HEK293 (cell line): ENCODE measurements around the gene CYP39A1.

ENCODE experiments used
- CTCF ChIA-PET: fragments of 350-600 bp; formaldehyde crosslinking; extraction: SDS; loops from one replicate; lab custom pipeline; 2021; ENCODE audit warnings: antibody characterized with exemption; lab: Yijun Ruan, JAX
- POLR2A ChIA-PET: fragments of 300-600 bp; formaldehyde crosslinking; extraction: SDS; loops from one replicate; lab custom pipeline; 2020; ENCODE audit warnings: antibody characterized with exemption, inconsistent platforms; lab: Yijun Ruan, JAX
- H3K27ac ChIP-seq: fragments of 200-500 bp; sonication (Bioruptor generic); 2 replicates; pipeline ENCODE4 v1.5.1; 2014; ENCODE audit warnings: low read depth, low read length, control low read depth, inconsistent platforms; ENCODE audit errors: extremely low read depth
- H3K36me3 ChIP-seq, 2 experiments: fragments of 200-500 bp in 1 of 2; sonication (Bioruptor generic) in 1 of 2; 1 replicate in 1 of 2; 2 replicates in 1 of 2; pipeline ENCODE4 v1.5.1; 2014 to 2017; ENCODE audit warnings: inconsistent platforms in 2 of 2, low read length in 2 of 2; ENCODE audit not compliant: control insufficient read depth in 2 of 2, insufficient read depth in 1 of 2
- H3K4me1 ChIP-seq: fragments of 200-500 bp; sonication (Bioruptor generic); 2 replicates; pipeline ENCODE4 v1.5.1; 2014; ENCODE audit warnings: mild to moderate bottlenecking, low read length, inconsistent platforms; ENCODE audit not compliant: control insufficient read depth, insufficient read depth
- H3K4me3 ChIP-seq: 2 replicates; pipeline ENCODE4 v1.5.1; 2011; ENCODE audit warnings: low read depth, mild to moderate bottlenecking, control low read depth, low read length, moderate library complexity
- H3K9me3 ChIP-seq: fragments of 200-500 bp; sonication (Bioruptor generic); 2 replicates; pipeline ENCODE4 v1.5.1; 2014; ENCODE audit warnings: low read depth, low read length, inconsistent platforms; ENCODE audit not compliant: control insufficient read depth, insufficient read depth
- GLIS1 ChIP-seq: fragments of 450-650 bp; formaldehyde crosslinking; IDR thresholded peaks from 2 replicates; pipeline ENCODE4 v1.5.1; 2016; ENCODE audit warnings: missing biosample characterization, missing genetic modification characterization
- HOXA7 ChIP-seq: sonication (generic); formaldehyde crosslinking; IDR thresholded peaks from 2 replicates; pipeline ENCODE4 v1.8.1; 2022; ENCODE audit warnings: missing genetic modification reagents, borderline replicate concordance
- KLF16 ChIP-seq: fragments of 450-650 bp; formaldehyde crosslinking; IDR thresholded peaks from 2 replicates; pipeline ENCODE4 v1.5.1; 2017; ENCODE audit warnings: missing biosample characterization, missing genetic modification characterization
- KLF9 ChIP-seq: fragments of 450-650 bp; formaldehyde crosslinking; IDR thresholded peaks from 2 replicates; pipeline ENCODE4 v1.5.1; 2016; ENCODE audit warnings: missing biosample characterization, missing genetic modification characterization, low read depth
- MEIS1 ChIP-seq: sonication (generic); formaldehyde crosslinking; IDR thresholded peaks from 2 replicates; pipeline ENCODE4 v1.8.1; 2022; ENCODE audit warnings: missing genetic modification reagents, mild to moderate bottlenecking, borderline replicate concordance
- PBX3 ChIP-seq: sonication (generic); formaldehyde crosslinking; IDR thresholded peaks from 2 replicates; pipeline ENCODE4 v1.8.1; 2022; ENCODE audit warnings: mild to moderate bottlenecking, moderate library complexity, missing genetic modification reagents
- PRDM1 ChIP-seq: fragments of 450-650 bp; formaldehyde crosslinking; IDR thresholded peaks from 2 replicates; pipeline ENCODE4; 2016; ENCODE audit warnings: missing biosample characterization, missing genetic modification characterization
- ZBTB44 ChIP-seq: fragments of 450-650 bp; IDR thresholded peaks from 2 replicates; pipeline ENCODE4 v1.5.1; 2018; ENCODE audit warnings: missing biosample characterization, mild to moderate bottlenecking, missing genetic modification characterization
- ZEB2 ChIP-seq: fragments of 450-650 bp; formaldehyde crosslinking; IDR thresholded peaks from 2 replicates; pipeline ENCODE4 v1.5.1; 2016; ENCODE audit warnings: missing biosample characterization, missing genetic modification characterization
- ZFHX2 ChIP-seq: fragments of 450-650 bp; formaldehyde crosslinking; conservative IDR thresholded peaks from 2 replicates; pipeline ENCODE4 v1.5.1; 2016; ENCODE audit warnings: missing biosample characterization, missing genetic modification characterization
- ZNF114 ChIP-seq: fragments of 450-650 bp; formaldehyde crosslinking; IDR thresholded peaks from 2 replicates; pipeline ENCODE4 v1.5.0; 2017; ENCODE audit warnings: missing biosample characterization, missing genetic modification characterization
- ZNF223 ChIP-seq: fragments of 450-650 bp; formaldehyde crosslinking; IDR thresholded peaks from 2 replicates; pipeline ENCODE4 v1.5.1; 2016; ENCODE audit warnings: missing biosample characterization, missing genetic modification characterization
- ZNF274 ChIP-seq, 2 experiments: fragments of 200-500 bp in 1 of 2; fragments of 450-650 bp in 1 of 2; sonication (Bioruptor generic) in 1 of 2; formaldehyde crosslinking in 1 of 2; IDR thresholded peaks; 2 replicates each; pipeline versions ENCODE4 v1.5.1 to v1.6.1; 2014 to 2016; ENCODE audit warnings: borderline replicate concordance in 1 of 2, inconsistent platforms in 1 of 2, low read length in 1 of 2, missing biosample characterization in 1 of 2, missing genetic modification characterization in 1 of 2
- ZNF302 ChIP-seq: fragments of 450-650 bp; formaldehyde crosslinking; IDR thresholded peaks from 2 replicates; pipeline ENCODE4 v1.5.1; 2016; ENCODE audit warnings: missing biosample characterization, missing genetic modification characterization, low read depth
- ZNF341 ChIP-seq: fragments of 450-650 bp; formaldehyde crosslinking; IDR thresholded peaks from 2 replicates; pipeline ENCODE4; 2016; ENCODE audit warnings: low read depth, missing biosample characterization, missing genetic modification characterization
- ZNF501 ChIP-seq: fragments of 450-650 bp; formaldehyde crosslinking; IDR thresholded peaks from 2 replicates; pipeline ENCODE4 v1.5.1; 2016; ENCODE audit warnings: missing biosample characterization, missing genetic modification characterization
- ZNF558 ChIP-seq: fragments of 450-650 bp; formaldehyde crosslinking; IDR thresholded peaks from 2 replicates; pipeline ENCODE4 v1.5.1; 2016; ENCODE audit warnings: missing biosample characterization, missing genetic modification characterization
- ZNF580 ChIP-seq: fragments of 450-650 bp; formaldehyde crosslinking; IDR thresholded peaks from 2 replicates; pipeline ENCODE4 v1.5.1; 2016; ENCODE audit warnings: missing biosample characterization, missing genetic modification characterization
- ZNF585B ChIP-seq: fragments of 450-650 bp; formaldehyde crosslinking; IDR thresholded peaks from 2 replicates; pipeline ENCODE4 v1.5.1; 2016; ENCODE audit warnings: missing biosample characterization, missing genetic modification characterization
- ZNF624 ChIP-seq: fragments of 450-650 bp; formaldehyde crosslinking; IDR thresholded peaks from 2 replicates; pipeline ENCODE4 v1.5.1; 2017; ENCODE audit warnings: missing biosample characterization, missing genetic modification characterization
- ZNF654 ChIP-seq: fragments of 450-650 bp; formaldehyde crosslinking; IDR thresholded peaks from 2 replicates; pipeline ENCODE4 v1.5.1; 2016; ENCODE audit warnings: low read depth, missing biosample characterization, missing genetic modification characterization
- ZNF791 ChIP-seq: fragments of 450-650 bp; formaldehyde crosslinking; IDR thresholded peaks from 2 replicates; pipeline ENCODE4 v1.5.1; 2016; ENCODE audit warnings: missing biosample characterization, missing genetic modification characterization
- ZNF837 ChIP-seq: fragments of 450-650 bp; formaldehyde crosslinking; IDR thresholded peaks from 2 replicates; pipeline ENCODE4 v1.5.1; 2016; ENCODE audit warnings: missing biosample characterization, missing genetic modification characterization
- TF ChIP-seq, protein P1 (sequence below): fragments of 450-650 bp; formaldehyde crosslinking; IDR thresholded peaks from 2 replicates; pipeline ENCODE4 v1.5.1; 2016; ENCODE audit warnings: missing biosample characterization, missing genetic modification characterization
- TF ChIP-seq, protein P2 (sequence below): IDR thresholded peaks from 2 replicates; pipeline ENCODE4 v1.6.1; 2011; ENCODE audit warnings: mild to moderate bottlenecking, low read depth, low read length, borderline replicate concordance
- TF ChIP-seq, protein P3 (sequence below): fragments of 450-650 bp; formaldehyde crosslinking; IDR thresholded peaks from 2 replicates; pipeline ENCODE4; 2016; ENCODE audit warnings: missing biosample characterization, missing genetic modification characterization

CYP39A1 gene

DNA sequence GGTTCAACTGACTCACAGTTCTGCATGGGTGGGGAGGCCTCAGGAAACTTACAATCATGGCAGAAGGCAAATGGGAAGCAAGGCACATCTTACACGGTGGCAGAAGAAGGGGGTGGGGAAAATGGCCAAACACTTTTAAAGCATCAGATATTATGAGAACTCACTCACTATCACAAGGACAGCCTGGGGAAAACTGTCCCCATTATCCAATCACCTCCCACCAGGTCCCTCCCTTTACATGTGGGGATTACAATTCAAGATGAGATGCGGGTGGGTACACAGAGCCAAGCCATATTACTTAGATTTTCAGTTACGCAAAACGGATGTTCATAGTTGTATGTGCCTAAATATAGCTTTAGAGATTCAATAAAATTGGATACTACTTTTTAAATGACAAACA lies 25.6 kb downstream of the CYP39A1 start:
- H3K9me3 ChIP-seq = no peaks in the 10 kb centered on the region
- no peak overlapping the region for H3K4me3 ChIP-seq
- H3K4me1 ChIP-seq = no peaks in the 10 kb centered on the region
- ChIA-PET POLR2A (no interaction called here), CTCF (interaction anchor here (0.6 to 1.7 kb wide), 4 partner anchors 13 to 407 kb away, joined by 3 to 15 read pairs (median 8); no protein-coding TSS in a partner anchor)
- no peak for TF ChIP-seq ZNF585B
- TF ChIP-seq ZNF223 (tag by site-specific recombination) = no peak
- TF ChIP-seq ZBTB44 (tag by site-specific recombination) = no peak
- no peak for TF ChIP-seq PBX3 (CRISPR knock-in tag)
- TF ChIP-seq, protein P1, sequence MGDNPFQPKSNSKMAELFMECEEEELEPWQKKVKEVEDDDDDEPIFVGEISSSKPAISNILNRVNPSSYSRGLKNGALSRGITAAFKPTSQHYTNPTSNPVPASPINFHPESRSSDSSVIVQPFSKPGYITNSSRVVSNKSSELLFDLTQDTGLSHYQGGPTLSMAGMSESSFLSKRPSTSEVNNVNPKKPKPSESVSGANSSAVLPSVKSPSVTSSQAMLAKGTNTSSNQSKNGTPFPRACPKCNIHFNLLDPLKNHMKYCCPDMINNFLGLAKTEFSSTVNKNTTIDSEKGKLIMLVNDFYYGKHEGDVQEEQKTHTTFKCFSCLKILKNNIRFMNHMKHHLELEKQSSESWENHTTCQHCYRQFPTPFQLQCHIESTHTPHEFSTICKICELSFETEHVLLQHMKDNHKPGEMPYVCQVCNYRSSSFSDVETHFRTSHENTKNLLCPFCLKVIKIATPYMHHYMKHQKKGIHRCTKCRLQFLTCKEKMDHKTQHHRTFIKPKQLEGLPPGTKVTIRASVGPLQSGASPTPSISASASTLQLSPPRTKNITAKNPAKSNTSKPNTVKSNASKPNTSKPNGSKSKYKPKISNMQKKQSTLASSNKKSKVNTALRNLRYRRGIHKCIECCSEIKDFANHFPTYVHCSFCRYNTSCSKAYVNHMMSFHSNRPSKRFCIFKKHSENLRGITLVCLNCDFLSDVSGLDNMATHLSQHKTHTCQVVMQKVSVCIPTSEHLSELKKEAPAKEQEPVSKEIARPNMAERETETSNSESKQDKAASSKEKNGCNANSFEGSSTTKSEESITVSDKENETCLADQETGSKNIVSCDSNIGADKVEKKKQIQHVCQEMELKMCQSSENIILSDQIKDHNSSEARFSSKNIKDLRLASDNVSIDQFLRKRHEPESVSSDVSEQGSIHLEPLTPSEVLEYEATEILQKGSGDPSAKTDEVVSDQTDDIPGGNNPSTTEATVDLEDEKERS (tag by site-specific recombination) = no peak
- TF ChIP-seq ZEB2 (tag by site-specific recombination) = no peak
- no peak for TF ChIP-seq ZNF580 (tag by site-specific recombination)
- no peak for TF ChIP-seq ZNF274 (IDR thresholded peaks at IDR 0.05; ENCODE audit: low read length)
- TF ChIP-seq ZNF274 (tag by site-specific recombination; IDR thresholded peaks at IDR 0.05; ENCODE audit: borderline replicate concordance) = no peak
- TF ChIP-seq ZFHX2 (tag by site-specific recombination) = no peak
- TF ChIP-seq ZNF558 (tag by site-specific recombination) = no peak
- no peak for TF ChIP-seq ZNF624 (tag by site-specific recombination)
- no peak for TF ChIP-seq ZNF837
- no peak for TF ChIP-seq ZNF302
- no peak for TF ChIP-seq ZNF501 (tag by site-specific recombination)
- no peak for TF ChIP-seq MEIS1
- TF ChIP-seq, protein P2, sequence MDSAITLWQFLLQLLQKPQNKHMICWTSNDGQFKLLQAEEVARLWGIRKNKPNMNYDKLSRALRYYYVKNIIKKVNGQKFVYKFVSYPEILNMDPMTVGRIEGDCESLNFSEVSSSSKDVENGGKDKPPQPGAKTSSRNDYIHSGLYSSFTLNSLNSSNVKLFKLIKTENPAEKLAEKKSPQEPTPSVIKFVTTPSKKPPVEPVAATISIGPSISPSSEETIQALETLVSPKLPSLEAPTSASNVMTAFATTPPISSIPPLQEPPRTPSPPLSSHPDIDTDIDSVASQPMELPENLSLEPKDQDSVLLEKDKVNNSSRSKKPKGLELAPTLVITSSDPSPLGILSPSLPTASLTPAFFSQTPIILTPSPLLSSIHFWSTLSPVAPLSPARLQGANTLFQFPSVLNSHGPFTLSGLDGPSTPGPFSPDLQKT = no peak
- no peak for TF ChIP-seq HOXA7 (CRISPR knock-in tag)
- no peak overlapping the region for H3K27ac ChIP-seq
- peaks cover 0 to 2% of the 10 kb centered on the region in 2 experiments for H3K36me3 ChIP-seq

GRCh38 chr6:46626228-46626909 lies 26.2 kb downstream of the CYP39A1 start:
- TF ChIP-seq GLIS1 (tag by site-specific recombination) (no peak), ZNF654 (tag by site-specific recombination) (peak; percentile 58), ZNF341 (no peak), ZNF791 (no peak), ZNF114 (tag by site-specific recombination) (no peak), KLF9 (tag by site-specific recombination) (no peak), PRDM1 (tag by site-specific recombination) (peak; percentile 39; the same call in 1 of the 2 replicates), KLF16 (no peak)
- TF ChIP-seq, protein P3, sequence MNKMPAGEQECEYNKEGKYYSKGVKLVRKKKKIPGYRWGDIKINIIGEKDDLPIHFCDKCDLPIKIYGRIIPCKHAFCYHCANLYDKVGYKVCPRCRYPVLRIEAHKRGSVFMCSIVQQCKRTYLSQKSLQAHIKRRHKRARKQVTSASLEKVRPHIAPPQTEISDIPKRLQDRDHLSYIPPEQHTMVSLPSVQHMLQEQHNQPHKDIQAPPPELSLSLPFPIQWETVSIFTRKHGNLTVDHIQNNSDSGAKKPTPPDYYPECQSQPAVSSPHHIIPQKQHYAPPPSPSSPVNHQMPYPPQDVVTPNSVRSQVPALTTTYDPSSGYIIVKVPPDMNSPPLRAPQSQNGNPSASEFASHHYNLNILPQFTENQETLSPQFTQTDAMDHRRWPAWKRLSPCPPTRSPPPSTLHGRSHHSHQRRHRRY = no peak
- TF ChIP-seq, protein P2 = no peak
- Histone ChIP-seq H3K36me3 (peaks cover 0 to 2% of the 10 kb centered on the region in 2 experiments), H3K4me3 (no peak overlapping the region), H3K4me1 (no peaks in the 10 kb centered on the region), H3K9me3 (no peaks in the 10 kb centered on the region; the same call in 1 of the 2 replicates), H3K27ac (no peak overlapping the region)
- ChIA-PET CTCF (no interaction called here), POLR2A (no interaction called here)
